GM23338 (cell line): ENCODE measurements around the gene IQCM. TPM values are rescaled to one million over a fixed set of nuclear protein-coding genes. Genes with fewer than 3 reads are reported as not detected.

Source experiments
- CREB1 ChIP-seq: fragments of 250-450 bp; sonication (Bioruptor Pico); IDR thresholded peaks from 2 replicates; pipeline ENCODE4 v1.5.0; 2020; ENCODE audit warnings: low read depth, mild to moderate bottlenecking, moderate library complexity
- ETS1 ChIP-seq: IDR thresholded peaks from 2 replicates; pipeline ENCODE4 v1.6.1; 2016; ENCODE audit warnings: antibody characterized with exemption
- EZH2phosphoT487 ChIP-seq: fragments of 200-600 bp; sonication (generic); IDR thresholded peaks from one replicate; pipeline ENCODE4 v1.8.1; 2018; ENCODE audit warnings: antibody characterized with exemption; ENCODE audit not compliant: unreplicated experiment
- NANOG ChIP-seq: IDR thresholded peaks from 2 replicates; pipeline ENCODE4 v1.6.1; 2016; ENCODE audit warnings: antibody characterized with exemption, borderline replicate concordance
- POLR2AphosphoS5 ChIP-seq: IDR thresholded peaks from 2 replicates; pipeline ENCODE4 v1.6.1; 2016; ENCODE audit warnings: antibody characterized with exemption, low read depth
- REST ChIP-seq: IDR thresholded peaks from one replicate; pipeline ENCODE4 v1.6.1; 2018; ENCODE audit warnings: antibody characterized with exemption; ENCODE audit not compliant: unreplicated experiment
- STAT1 ChIP-seq: IDR thresholded peaks from one replicate; pipeline ENCODE4 v1.6.1; 2016; ENCODE audit warnings: antibody characterized with exemption; ENCODE audit not compliant: unreplicated experiment
- ZNF114 ChIP-seq: fragments of 250-450 bp; sonication (Bioruptor Pico); IDR thresholded peaks from 2 replicates; pipeline ENCODE4 v1.5.0; 2020; ENCODE audit warnings: mild to moderate bottlenecking, moderate library complexity
- ZNF331 ChIP-seq: fragments of 250-450 bp; sonication (Bioruptor Pico); IDR thresholded peaks from 2 replicates; pipeline ENCODE4 v1.5.0; 2020; ENCODE audit warnings: low read depth, mild to moderate bottlenecking, moderate library complexity
- ZNF462 ChIP-seq: fragments of 250-450 bp; sonication (Bioruptor Pico); IDR thresholded peaks from 2 replicates; pipeline ENCODE4 v1.5.0; 2020; ENCODE audit warnings: mild to moderate bottlenecking, moderate library complexity
- polyA plus RNA-seq: library from polyadenylated mRNA; unstranded; fragments of >200 nt; fragmentation: Nextera tagmentation; extraction: Ambion mirVana; gene quantifications from 2 replicates; pipeline ENCODE4 v1.2.1, GENCODE V29; 2016
- total RNA-seq: library from RNA; depleted of rRNA; stranded (reverse); fragments of >200 nt; shearing (Covaris generic); gene quantifications from 2 replicates; pipeline ENCODE4 v1.2.3, GENCODE V29; 2014

Gene IQCM
- total and polyA plus RNA-seq, 2 experiments from 2014 or later = not detected

- TF ChIP-seq ZNF462 (peak; percentile 59; the same call in 1 of the 2 replicates), EZH2phosphoT487 (no peak), REST (no peak), ETS1 (no peak), STAT1 (no peak), NANOG (no peak), CREB1 (CRISPR knock-in tag) (no peak), ZNF114 (CRISPR knock-in tag) (no peak), ZNF331 (CRISPR knock-in tag) (no peak), POLR2AphosphoS5 (no peak)
Observed at GRCh38 chr4:149549911-149550310, 265.7 kb downstream of the IQCM start (continued).
